Esophagus mucosa (tissue), 1 donor: ENCODE data around the gene SPRED2. TPM values are rescaled to one million over a fixed set of nuclear protein-coding genes. Genes with fewer than 3 reads are reported as not detected.

Source experiments
- ATAC-seq: fragments of 200-7000 bp; cut with Tn5 transposase; one replicate; pipeline ENCODE4 v1.9.1; 2020
- total RNA-seq: library from RNA; stranded (reverse); gene quantifications from one replicate; pipeline ENCODE4 v1.2.4, GENCODE V29; 2023
- donor health status: DM: yes; HTN: yes; CAD: no.

Gene SPRED2, protein sequence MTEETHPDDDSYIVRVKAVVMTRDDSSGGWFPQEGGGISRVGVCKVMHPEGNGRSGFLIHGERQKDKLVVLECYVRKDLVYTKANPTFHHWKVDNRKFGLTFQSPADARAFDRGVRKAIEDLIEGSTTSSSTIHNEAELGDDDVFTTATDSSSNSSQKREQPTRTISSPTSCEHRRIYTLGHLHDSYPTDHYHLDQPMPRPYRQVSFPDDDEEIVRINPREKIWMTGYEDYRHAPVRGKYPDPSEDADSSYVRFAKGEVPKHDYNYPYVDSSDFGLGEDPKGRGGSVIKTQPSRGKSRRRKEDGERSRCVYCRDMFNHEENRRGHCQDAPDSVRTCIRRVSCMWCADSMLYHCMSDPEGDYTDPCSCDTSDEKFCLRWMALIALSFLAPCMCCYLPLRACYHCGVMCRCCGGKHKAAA
- total RNA-seq: 12.8 TPM

DNA sequence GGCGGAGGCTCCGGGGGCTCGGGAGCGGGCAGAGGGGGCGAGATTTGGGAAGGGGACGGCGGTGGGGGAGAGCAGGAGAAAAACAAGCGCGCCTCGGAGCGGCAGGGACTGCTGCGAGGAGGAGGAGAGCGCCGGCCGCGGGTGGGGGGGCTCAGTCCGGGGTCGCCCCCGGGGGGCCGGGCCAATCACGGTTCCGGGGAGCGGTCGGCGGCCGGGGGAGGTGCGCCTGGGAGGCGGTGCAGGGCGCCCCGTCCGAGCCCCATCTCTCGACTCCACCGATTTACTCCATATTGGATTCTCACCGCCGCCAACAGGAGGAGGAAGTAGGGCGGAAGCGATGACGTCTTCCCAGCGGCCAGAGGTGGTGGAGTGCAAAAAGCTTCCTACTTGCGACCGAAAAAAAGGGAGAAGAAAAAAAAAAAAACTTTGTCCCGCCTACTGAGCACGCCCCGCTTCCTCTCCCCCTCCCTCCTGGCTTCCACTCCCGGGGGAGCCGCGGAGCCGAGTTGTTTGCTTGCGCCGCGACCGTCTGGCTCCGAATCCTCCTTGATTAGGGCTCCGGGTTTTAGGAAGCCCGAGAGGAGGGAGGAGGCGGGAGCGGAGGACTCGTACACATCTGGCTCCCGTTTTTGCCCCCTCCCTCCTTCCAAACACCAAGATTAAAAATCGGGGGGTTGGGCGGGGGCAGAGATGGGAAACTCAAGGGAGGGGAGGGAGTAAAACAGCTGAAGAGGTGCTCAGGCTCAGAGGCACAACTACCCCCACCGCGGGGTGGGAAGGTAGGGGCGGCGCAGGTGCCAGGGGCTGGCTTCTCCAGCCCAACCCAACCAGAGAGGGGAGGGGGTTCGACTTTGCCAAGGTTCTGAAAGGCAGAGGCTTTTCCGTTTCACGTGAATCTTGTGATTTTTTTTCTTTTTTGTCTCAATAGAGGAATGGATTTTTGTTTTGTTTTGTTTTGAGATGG, at the start of gene SPRED2:
Gene SPRED2, minus strand, starts transcription at position 373 of the 964 bp plus-strand sequence. CDS start 612 bp downstream, outside the sequence.
- ATAC-seq: peak; percentile 75

- peak; percentile 68 for ATAC-seq
Observed at GRCh38 chr2:65481961-65482360, 49.6 kb upstream of the SPRED2 start.

GRCh38 chr2:65479524-65479923, 47.1 kb upstream of the SPRED2 start:
- ATAC-seq: no peak

GRCh38 chr2:65478498-65479135, 46.2 kb upstream of the SPRED2 start:
- ATAC-seq: no peak

DNA sequence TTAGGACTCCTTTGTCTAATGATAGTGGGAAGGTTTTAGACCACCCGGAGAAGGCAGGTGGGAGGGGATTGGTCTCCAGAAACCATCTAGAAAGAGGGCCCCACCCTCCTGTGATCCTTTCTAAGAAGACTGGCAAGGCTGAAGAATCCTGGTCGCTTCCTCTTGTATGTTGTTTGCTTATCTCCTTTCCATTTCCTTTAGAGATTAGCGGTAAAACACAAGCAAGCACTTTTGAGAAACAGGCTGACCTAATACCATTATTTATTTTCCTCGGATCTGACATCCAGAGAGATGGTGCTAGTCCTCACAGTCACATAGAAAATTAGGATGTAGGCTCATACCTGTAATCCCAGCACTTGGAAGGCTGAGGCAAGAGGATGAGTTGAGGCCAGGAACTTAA, 45.2 kb upstream of the SPRED2 start:
- ATAC-seq: no peak

DNA sequence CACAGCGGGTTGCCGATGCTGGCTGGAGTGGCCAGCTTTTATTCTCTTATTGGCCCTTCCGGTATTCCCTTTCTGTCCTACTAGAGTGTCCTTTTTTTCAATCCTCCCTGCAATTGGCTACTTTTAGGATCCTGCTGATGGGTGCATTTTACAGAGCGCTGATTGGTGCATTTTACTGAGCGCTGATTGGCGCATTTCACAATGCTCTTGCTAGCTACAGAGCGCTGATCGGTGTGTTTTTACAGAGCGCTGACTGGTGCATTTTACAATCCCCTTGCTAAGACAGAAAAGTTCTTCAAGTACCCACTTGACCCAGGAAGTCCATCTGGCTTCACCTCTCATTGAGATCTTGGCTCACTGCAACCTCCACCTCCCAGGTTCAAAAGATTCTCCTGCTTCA, 44.4 kb upstream of the SPRED2 start:
- no peak for ATAC-seq

DNA sequence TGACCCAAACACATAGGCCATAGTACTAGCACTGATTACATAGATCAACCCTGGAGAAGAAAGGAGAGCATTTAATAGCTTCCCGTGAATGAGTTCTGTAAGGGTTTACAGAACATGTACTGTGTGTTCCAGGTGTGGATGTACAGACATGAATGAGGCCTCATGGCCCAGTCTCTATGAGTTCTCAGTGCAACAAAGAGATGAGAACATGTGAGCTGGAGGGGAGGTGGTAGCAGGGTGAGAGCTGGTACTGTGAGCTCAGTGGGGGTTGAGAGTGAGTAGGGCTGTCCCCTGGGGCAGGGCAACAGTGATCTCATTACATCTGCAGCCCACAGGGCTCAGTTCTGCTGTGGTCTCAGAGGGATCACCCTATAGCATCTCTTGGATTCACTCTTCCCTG, 42.6 kb upstream of the SPRED2 start:
- no peak for ATAC-seq

- ATAC-seq: no peak
Observed at GRCh38 chr2:65473045-65473444, 40.6 kb upstream of the SPRED2 start.

GRCh38 chr2:65471409-65471808, 39.0 kb upstream of the SPRED2 start:
- no peak for ATAC-seq

GRCh38 chr2:65466551-65466950, 34.2 kb upstream of the SPRED2 start:
- no peak for ATAC-seq

DNA sequence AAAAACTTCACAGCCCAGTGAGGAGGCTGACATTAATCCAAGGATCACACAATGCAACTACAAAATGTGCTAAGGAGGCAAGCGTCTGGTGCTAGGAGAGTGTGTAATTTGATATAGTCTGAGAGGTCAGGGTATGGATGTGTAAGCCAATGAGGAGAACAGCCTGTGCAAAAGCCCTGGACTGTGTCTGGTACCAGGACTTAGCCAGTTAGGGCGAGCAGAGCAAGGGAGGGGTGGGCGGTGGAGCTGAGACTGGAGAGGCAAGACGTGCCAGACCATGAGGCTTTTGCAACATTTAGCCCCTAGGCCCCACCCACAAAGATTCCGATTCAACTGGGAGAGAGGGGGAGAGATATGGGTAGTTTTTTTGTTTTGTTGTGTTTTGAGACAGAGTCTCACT, 33.5 kb upstream of the SPRED2 start:
- no peak for ATAC-seq

GRCh38 chr2:65465124-65465523, 32.7 kb upstream of the SPRED2 start:
- ATAC-seq: no peak

DNA sequence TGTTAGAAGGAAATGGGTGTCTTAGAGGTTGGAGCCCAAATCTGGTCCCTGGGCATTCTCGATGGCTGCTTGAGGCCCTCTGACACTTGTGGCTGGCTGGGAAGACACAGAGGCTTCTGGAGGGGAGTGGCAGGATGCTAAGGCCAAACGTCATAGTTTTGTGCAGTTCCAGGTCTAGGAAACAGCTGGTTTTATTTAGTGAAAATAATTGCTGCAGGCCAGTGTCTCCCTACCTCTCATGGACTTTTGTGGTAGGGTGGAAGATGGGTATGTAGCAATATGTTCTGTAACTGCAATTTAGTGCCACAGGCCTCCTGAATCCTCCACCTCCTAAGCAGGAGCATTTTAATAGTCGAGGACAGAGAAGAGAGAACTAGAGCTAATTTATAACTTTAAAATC, 32.2 kb upstream of the SPRED2 start:
- ATAC-seq: no peak

DNA sequence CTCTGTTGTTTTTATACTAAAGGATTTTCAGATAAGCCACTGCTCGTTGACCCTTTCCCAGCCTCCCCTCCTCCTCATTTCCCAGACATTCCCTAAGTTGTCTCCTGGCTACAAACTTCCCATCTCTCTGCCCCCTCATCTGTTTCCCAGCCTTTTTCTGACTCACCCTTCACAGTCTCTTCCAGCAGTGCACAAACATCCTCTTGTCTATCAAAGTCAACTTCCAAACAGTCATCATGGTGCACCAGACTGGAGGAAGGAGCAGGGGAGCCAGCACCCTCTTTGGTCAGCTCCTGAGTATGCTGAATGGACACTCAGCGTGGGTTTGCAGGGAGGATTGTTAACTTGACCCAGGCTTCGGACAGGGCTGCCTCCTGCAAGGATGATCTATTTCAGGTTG, 26.6 kb upstream of the SPRED2 start:
- ATAC-seq: no peak

- no peak for ATAC-seq
Observed at GRCh38 chr2:65456886-65457285, 24.5 kb upstream of the SPRED2 start.

DNA sequence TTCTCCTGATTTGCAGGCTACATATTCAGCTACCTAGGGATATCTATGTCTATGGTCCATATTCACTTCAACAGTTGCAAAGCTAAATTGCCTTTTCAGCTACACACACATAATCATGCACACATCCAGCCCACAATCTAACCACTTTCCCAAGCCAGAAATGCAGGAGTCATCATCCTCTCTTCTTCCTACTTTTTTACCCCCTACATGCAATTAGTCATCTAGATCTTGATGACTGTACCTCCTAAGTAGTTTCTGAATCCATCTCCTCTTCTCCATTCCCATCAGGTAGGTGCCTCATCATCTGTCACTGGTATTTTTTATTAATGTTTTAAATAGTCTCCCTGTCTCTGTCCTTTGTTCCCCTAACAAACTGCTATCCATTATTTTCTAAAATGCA, 23.7 kb upstream of the SPRED2 start:
- no peak for ATAC-seq

- no peak for ATAC-seq
Observed at GRCh38 chr2:65453916-65454315, 21.5 kb upstream of the SPRED2 start.

DNA sequence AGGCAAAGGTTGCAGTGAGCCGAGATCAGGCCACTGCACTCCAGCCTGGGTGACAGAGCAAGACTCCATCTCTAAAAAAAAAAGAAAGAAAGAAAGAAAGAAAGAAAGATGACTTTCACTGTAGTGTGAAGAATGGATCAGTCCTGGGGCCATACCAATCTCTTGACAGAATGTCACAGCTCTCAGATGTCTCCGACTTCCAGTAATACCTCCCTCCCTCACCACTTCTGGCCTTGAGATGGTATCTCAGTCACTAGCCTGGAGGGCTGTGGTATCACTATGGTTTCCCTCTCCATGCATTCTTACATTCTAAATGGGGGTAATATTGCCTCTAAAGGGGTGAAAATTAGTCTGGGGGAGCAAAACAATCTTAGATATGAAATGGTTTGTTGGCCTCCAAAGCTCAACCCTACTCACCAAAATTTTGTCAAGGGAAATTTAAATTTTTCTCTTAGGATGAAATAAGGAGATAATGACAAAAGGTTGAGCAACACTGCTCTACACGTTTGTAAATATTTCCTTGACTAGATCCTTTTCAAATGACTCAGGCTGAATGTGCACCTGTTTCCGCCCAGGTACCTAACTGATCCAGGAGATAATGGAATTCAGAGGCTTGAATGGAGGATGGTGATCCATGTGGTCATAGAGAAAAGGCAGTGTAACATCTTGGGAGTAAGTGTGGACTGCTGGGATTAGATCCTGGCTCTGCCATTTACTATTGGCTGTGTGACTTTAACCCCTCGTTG, 19.9 kb upstream of the SPRED2 start:
- peak; percentile 78 for ATAC-seq

GRCh38 chr2:65450810-65451209, 18.4 kb upstream of the SPRED2 start:
- ATAC-seq: no peak

GRCh38 chr2:65450393-65450792, 18.0 kb upstream of the SPRED2 start:
- ATAC-seq: no peak

GRCh38 chr2:65443509-65444186, 11.2 kb upstream of the SPRED2 start:
- ATAC-seq: no peak
